GM12878 (cell line): ENCODE measurements around the gene HIVEP3. TPM values are rescaled to one million over a fixed set of nuclear protein-coding genes. Genes with fewer than 3 reads are reported as not detected.

Experiments used
- ATAC-seq: fragments of 200-7000 bp; cut with Tn5 transposase; 3 replicates; pipeline ENCODE4 v1.9.1; 2020; ENCODE audit warnings: mild to moderate bottlenecking, moderate library complexity
- BruUV-seq: library from RNA; stranded (reverse); fragments of 400-500 nt; replicated peaks from 2 replicates; lab custom pipeline; 2021; lab: Mats Ljungman, UMichigan
- CTCF ChIA-PET: fragments of 300-600 bp; sonication (Branson Sonifier 250); formaldehyde crosslinking; extraction: SDS; loops from one replicate; lab custom pipeline; 2021; ENCODE audit warnings: inconsistent platforms; lab: Yijun Ruan, JAX
- POLR2A ChIA-PET: fragments of 350-600 bp; formaldehyde crosslinking; extraction: SDS; loops from one replicate; lab custom pipeline; 2021; ENCODE audit warnings: inconsistent platforms; lab: Charles Lee
- RAD21 ChIA-PET: fragments of 300-600 bp; sonication (Branson Sonifier 250); formaldehyde crosslinking; loops from one replicate; lab custom pipeline; 2023; ENCODE audit warnings: antibody characterized with exemption; ENCODE audit not compliant: unreplicated experiment; lab: Charles Lee
- SMC1A ChIA-PET: fragments of 300-600 bp; sonication (Branson Sonifier 250); formaldehyde crosslinking; loops from one replicate; lab custom pipeline; 2023; ENCODE audit not compliant: unreplicated experiment, uncharacterized antibody; lab: Charles Lee
- DNase-seq: peaks from one replicate; pipeline ENCODE4 v3.0.0-alpha.2; 2011; ENCODE audit warnings: low read depth, low spot score
- FAIRE-seq: peaks from 3 replicates; lab custom pipeline; 2011; peaks lifted over from hg19 to GRCh38; lab: Jason Lieb, UNC
- H2AFZ ChIP-seq: 2 replicates; pipeline ENCODE4 v1.6.0; 2011; ENCODE audit warnings: low read depth, low read length, control low read depth; ENCODE audit not compliant: control insufficient read depth
- H3K27ac ChIP-seq: 2 replicates; pipeline ENCODE4 v1.5.1; 2011; ENCODE audit warnings: control low read depth; ENCODE audit not compliant: control insufficient read depth, insufficient read depth
- H3K27me3 ChIP-seq, 2 experiments: replicated peaks in 1 of 2; 2 replicates each; pipeline versions ENCODE4 v1.6.0 to v1.6.1; 2011; ENCODE audit warnings: low read length in 1 of 2; ENCODE audit not compliant: control insufficient read depth in 2 of 2, insufficient read depth in 2 of 2
- H3K36me3 ChIP-seq, 2 experiments: 2 replicates each; pipeline ENCODE4 v1.5.1; 2011; ENCODE audit warnings: low read length in 1 of 2; ENCODE audit not compliant: control insufficient read depth in 2 of 2, insufficient read depth in 2 of 2
- H3K4me1 ChIP-seq: 2 replicates; pipeline ENCODE4 v1.6.1; 2011; ENCODE audit warnings: mild to moderate bottlenecking, low read length, moderate library complexity, mixed read lengths; ENCODE audit not compliant: control insufficient read depth, insufficient read depth
- H3K4me2 ChIP-seq: 2 replicates; pipeline ENCODE4 v1.6.0; 2011; ENCODE audit warnings: control low read depth; ENCODE audit not compliant: control insufficient read depth, insufficient read depth
- H3K4me3 ChIP-seq: fragments of 200-600 bp; sonication (generic); 2 replicates; pipeline ENCODE4 v1.5.1; 2016
- H3K79me2 ChIP-seq: 2 replicates; pipeline ENCODE4 v1.6.0; 2011; ENCODE audit warnings: low read length; ENCODE audit not compliant: control insufficient read depth, insufficient read depth
- H3K9ac ChIP-seq: 2 replicates; pipeline ENCODE4 v1.8.0; 2011; ENCODE audit warnings: low read length, control low read depth, mixed read lengths; ENCODE audit not compliant: control insufficient read depth, insufficient read depth
- H3K9me3 ChIP-seq: replicated peaks from 3 replicates; pipeline ENCODE4 v1.5.1; 2011; ENCODE audit warnings: mild to moderate bottlenecking, low read length; ENCODE audit not compliant: control insufficient read depth, insufficient read depth
- H4K20me1 ChIP-seq: 2 replicates; pipeline ENCODE4 v1.6.0; 2011; ENCODE audit not compliant: control insufficient read depth, insufficient read depth
- SMAD1 ChIP-seq: fragments of 450-650 bp; IDR thresholded peaks from 2 replicates; pipeline ENCODE4 v1.6.1; 2018; ENCODE audit warnings: mild to moderate bottlenecking, low read depth; ENCODE audit not compliant: partially characterized antibody
- STAT3 ChIP-seq: IDR thresholded peaks from 2 replicates; pipeline ENCODE4 v1.6.1; 2011; ENCODE audit warnings: low read depth, low read length, improper control_type of control experiment
- WGBS: methylation state at CpG from one replicate; pipeline ENCODE4 v1.1.6; 2016; ENCODE audit warnings: low lambda C conversion rate; ENCODE audit not compliant: insufficient replicate concordance, insufficient coverage; ENCODE audit errors: missing lambda C conversion rate; 5-methylcytosine and 5-hydroxymethylcytosine counted together
- in situ Hi-C: fragments of 300-500 bp; cut with MboI; formaldehyde crosslinking; loops from 9 replicates; pipeline ENCODE4 v1.14.3; 2018; ENCODE audit warnings: mixed read lengths
- intact Hi-C: fragments of 100-400 bp; cut with micrococcal nuclease; formaldehyde crosslinking; loops from one replicate; pipeline ENCODE4 v1.14.2; 2022; ENCODE audit not compliant: unreplicated experiment
- polyA plus RNA-seq, 11 experiments: library from polyadenylated mRNA; depleted of rRNA in 4 of 11; unstranded in 6 of 11; stranded (reverse) in 5 of 11; fragments of >200 nt; fragmentation: Nextera tagmentation in 4 of 11; fragmentation: Illumina TruSeq in 1 of 11; extraction: Ambion mirVana in 4 of 11; extraction: Trizol in 1 of 11; gene quantifications; 1 replicate in 1 of 11; 2 replicates in 10 of 11; pipeline versions ENCODE4 v1.2.1 to v1.2.3, GENCODE V29; 2011 to 2016; ENCODE audit warnings: inconsistent platforms in 2 of 11, missing spikeins in 2 of 11, low read depth in 1 of 11
- total RNA-seq, 4 experiments: library from RNA; depleted of rRNA in 3 of 4; stranded (reverse); fragments of >200 nt in 3 of 4; fragmentation: Illumina TruSeq in 1 of 4; extraction: Trizol in 1 of 4; gene quantifications; 2 replicates each; pipeline versions ENCODE4 v1.2.1 to v1.2.3, GENCODE V29; 2013 to 2021
- TF ChIP-seq, protein P1 (sequence below): fragments of 450-650 bp; IDR thresholded peaks from 2 replicates; pipeline ENCODE4 v1.6.1; 2018; ENCODE audit warnings: borderline replicate concordance, mild to moderate bottlenecking; ENCODE audit not compliant: partially characterized antibody
- TF ChIP-seq, protein P2 (sequence below): fragments of 450-650 bp; formaldehyde crosslinking; IDR thresholded peaks from 2 replicates; pipeline ENCODE4 v1.4.0; 2020; ENCODE audit warnings: mild to moderate bottlenecking, moderate library complexity

HIVEP3 gene
- total and polyA plus RNA-seq, 10 of the 15 experiments (the other 5 are each of a cell fraction or from before 2014, with no cell fraction given) = 1.8 to 13.6 (median 3.8) TPM

DNA sequence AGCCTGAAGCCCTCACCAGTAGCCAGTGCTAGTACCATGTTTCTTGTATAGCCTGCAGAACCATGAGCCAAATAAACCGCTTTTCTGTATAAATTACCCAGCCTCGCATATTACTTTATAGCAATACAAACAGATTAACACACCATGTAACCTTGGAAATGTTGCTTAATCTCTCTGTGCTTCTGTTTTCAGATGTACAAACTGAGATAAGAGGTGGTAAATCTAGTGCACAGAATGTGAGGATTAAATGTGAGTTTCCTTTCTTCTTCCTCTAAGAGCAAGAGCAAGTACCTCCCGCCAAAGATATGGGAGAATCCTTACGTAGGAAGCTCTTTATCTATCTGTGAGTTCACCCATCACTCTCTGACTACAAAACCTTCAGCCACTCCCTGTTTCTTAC lies 128.4 kb downstream of the HIVEP3 start:
- POLR2A ChIA-PET = interaction anchor here (0.6 kb wide), 1 partner anchor 9 kb away, joined by 3 read pairs; no protein-coding TSS in a partner anchor
- SMC1A ChIA-PET = interaction anchor here (0.9 to 2.1 kb wide), 5 partner anchors 9 to 178 kb away, joined by 3 to 13 read pairs (median 3); no protein-coding TSS in a partner anchor
- BruUV-seq = no TSS peak

More for the DNA sequence above, 128.4 kb downstream of the HIVEP3 start:
- ChIA-PET RAD21 (interaction anchor here (1.2 to 1.7 kb wide), 3 partner anchors 10 to 21 kb away, joined by 3 to 8 read pairs (median 7); no protein-coding TSS in a partner anchor), CTCF (interaction anchor here (0.9 to 3.1 kb wide), 5 partner anchors 9 to 384 kb away, joined by 4 to 14 read pairs (median 6); no protein-coding TSS in a partner anchor)
- Histone ChIP-seq H3K4me2 (no peak overlapping the region), H2AFZ (no peak overlapping the region), H3K36me3 (no peaks in the 10 kb centered on the region; a peak in 1 of 4 replicates), H3K79me2 (no peaks in the 10 kb centered on the region), H3K4me3 (no peak overlapping the region), H3K9ac (no peak overlapping the region), H3K4me1 (peaks cover 15% of the 10 kb centered on the region), H3K27ac (no peak overlapping the region), H3K27me3 (no peaks in the 10 kb centered on the region), H4K20me1 (no peaks in the 10 kb centered on the region), H3K9me3 (no peaks in the 10 kb centered on the region)
- FAIRE-seq = no peak
- DNase-seq = no peak
- TF ChIP-seq, protein P1, sequence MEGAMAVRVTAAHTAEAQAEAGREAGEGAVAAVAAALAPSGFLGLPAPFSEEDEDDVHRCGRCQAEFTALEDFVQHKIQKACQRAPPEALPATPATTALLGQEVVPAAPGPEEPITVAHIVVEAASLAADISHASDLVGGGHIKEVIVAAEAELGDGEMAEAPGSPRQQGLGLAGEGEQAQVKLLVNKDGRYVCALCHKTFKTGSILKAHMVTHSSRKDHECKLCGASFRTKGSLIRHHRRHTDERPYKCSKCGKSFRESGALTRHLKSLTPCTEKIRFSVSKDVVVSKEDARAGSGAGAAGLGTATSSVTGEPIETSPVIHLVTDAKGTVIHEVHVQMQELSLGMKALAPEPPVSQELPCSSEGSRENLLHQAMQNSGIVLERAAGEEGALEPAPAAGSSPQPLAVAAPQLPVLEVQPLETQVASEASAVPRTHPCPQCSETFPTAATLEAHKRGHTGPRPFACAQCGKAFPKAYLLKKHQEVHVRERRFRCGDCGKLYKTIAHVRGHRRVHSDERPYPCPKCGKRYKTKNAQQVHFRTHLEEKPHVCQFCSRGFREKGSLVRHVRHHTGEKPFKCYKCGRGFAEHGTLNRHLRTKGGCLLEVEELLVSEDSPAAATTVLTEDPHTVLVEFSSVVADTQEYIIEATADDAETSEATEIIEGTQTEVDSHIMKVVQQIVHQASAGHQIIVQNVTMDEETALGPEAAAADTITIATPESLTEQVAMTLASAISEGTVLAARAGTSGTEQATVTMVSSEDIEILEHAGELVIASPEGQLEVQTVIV = no peak
- TF ChIP-seq, protein P2, sequence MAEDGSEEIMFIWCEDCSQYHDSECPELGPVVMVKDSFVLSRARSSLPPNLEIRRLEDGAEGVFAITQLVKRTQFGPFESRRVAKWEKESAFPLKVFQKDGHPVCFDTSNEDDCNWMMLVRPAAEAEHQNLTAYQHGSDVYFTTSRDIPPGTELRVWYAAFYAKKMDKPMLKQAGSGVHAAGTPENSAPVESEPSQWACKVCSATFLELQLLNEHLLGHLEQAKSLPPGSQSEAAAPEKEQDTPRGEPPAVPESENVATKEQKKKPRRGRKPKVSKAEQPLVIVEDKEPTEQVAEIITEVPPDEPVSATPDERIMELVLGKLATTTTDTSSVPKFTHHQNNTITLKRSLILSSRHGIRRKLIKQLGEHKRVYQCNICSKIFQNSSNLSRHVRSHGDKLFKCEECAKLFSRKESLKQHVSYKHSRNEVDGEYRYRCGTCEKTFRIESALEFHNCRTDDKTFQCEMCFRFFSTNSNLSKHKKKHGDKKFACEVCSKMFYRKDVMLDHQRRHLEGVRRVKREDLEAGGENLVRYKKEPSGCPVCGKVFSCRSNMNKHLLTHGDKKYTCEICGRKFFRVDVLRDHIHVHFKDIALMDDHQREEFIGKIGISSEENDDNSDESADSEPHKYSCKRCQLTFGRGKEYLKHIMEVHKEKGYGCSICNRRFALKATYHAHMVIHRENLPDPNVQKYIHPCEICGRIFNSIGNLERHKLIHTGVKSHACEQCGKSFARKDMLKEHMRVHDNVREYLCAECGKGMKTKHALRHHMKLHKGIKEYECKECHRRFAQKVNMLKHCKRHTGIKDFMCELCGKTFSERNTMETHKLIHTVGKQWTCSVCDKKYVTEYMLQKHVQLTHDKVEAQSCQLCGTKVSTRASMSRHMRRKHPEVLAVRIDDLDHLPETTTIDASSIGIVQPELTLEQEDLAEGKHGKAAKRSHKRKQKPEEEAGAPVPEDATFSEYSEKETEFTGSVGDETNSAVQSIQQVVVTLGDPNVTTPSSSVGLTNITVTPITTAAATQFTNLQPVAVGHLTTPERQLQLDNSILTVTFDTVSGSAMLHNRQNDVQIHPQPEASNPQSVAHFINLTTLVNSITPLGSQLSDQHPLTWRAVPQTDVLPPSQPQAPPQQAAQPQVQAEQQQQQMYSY (CRISPR knock-in tag) = no peak
- TF ChIP-seq STAT3 (no peak), SMAD1 (no peak)
- WGBS = 85% methylated on average over 4 of the region's 4 CpGs
- intact Hi-C loops (no loop called here), in situ Hi-C loops (no loop called here)
- ATAC-seq = no peak
